DMS 273 treated with DMSO at 0.1 percent for 48 hours (cell line): Measurements from ENCODE around the gene CAPZB.

ENCODE experiments used
- DNase-seq: peaks from one replicate; lab custom pipeline; 2025; lab: John Stamatoyannopoulos, UW

The CAPZB gene

DNA sequence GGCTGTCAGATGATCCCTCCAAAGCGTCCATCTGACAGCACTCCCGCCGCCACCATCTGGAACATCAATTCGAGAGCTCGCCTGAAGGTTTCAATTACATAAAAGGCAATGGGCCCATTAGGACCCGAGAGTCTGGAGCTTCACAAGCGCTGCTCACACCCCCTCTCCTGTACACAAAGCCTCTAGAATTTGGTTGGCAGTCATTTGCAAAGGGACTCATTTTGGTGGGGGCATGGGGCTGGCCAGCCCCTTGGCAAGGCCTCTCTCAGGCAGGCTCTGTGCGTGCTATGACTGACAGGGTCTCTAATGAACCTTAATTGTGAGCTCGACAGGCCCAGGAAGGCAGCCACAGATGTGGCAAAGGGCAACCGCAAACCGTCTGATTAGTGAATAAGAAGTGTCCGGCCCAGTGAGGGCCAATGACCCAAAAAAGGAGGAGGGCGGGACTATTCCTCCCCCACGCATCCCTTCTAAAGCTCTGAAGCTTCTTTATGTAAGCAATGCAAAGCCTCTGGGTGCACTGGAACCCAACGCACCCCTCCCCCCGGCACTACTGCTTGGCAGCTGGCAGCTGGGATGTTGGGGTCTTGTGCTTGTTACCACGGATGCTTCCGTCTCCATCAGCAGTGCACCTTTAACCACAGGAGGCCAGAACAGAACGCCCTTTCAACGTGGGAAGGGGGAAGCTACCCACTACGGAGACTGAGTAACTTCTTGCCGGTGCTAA is 79.4 kb downstream of the CAPZB start:
- DNase-seq, result peak; percentile 94

DNA sequence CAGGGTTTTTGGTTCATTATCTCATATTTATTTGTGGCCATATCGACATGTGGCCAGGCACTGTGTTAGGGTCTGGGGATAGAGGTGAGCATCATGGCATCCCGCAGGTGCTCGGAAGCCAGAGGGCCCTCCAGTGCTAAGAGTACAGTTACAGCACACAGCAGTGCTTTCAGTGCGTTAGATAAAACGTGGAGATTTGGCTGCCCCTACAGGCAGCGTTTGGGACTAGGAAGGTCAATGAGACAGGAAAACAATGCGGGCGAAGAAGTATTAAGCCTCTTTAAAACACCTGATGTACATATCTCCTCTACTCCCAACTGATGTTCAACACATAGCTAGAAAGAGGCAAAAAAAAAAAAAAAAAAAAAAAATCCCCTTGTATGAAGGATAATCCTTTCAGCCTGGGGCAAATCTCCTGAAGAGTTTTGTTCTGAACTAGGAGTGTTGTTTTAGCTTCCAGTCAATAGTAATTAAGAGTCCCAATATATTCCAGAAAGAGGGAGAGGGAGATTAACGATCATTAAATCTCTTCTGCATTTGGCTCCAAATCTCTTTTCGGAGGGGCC is 80.1 kb downstream of the CAPZB start:
- no peak for DNase-seq

DNA sequence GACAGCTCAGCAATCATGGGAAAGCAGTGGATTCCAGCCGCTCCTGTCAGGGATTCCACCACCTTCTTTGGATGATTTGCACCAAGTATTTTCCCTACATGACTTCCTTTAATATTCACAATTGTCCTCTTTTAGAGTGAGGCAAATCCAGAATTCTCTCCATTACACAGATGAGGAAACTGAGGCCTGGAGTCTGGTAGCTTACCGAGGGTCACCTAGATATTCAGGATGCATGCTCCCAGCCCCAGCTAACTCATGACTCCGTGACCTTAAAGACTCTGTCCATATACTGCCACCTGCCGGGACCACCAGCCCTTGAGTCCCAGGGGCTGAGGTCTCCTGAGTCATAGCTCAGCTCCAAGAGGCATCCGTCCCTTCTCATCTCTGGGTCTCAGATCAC is 80.6 kb downstream of the CAPZB start:
- DNase-seq, result no peak

DNA sequence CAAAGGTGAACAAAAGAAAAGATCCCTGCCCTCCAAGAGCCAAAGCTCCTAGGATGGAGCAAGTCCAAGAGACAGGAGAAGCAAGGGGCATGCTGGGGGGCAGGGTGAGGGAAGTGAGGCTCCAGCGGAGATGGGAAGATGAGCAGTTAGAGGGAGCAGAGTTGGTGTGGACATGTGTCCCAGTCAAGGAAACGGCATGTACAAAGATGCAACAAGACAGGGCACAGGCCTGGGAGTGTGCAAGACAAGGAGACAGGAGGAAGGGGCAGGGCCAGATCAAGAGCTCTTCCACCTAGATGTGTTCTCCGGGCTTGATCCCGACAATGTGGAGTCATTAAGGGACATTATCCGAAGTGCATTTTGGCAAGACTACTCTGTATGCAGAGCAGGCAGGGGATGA is 82.1 kb downstream of the CAPZB start:
- no peak for DNase-seq

DNA sequence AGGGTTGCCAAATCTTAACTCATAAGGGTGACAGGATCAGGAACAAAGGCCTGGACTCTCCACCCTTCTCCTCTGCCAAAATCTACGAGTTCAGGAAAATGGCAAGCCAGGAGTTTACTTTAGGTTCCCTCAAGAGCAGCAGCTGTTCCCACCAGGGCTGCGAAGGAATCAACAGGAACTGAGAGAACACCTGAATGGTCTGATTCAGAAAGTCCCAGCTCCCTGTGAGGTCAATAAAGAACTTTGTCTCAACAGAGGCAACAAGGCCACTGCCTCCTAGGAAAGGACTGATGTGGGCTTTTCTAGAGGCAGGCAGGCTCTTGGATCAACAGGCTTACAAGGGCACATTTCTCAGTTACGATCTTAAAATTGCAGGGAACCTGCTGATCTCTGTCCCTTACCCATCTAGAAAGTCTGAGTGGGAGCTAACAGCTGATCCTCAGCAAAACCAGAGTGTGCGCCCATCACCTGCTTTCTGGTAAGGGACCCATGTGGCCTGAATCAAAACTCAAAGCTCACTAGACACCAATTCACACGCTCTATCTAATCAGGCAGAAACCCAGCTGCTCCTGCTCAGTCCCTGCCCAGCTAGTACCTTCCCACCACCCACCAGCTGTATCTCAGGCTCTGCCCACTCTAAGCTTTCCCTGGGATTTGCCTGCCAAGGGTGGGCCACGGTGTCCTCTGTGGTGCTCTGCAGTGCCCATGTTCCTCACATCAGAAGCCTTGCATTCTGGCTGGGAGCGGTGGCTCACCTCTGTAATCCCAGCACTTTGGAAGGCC is 83.1 kb downstream of the CAPZB start:
- DNase-seq, result no peak

DNA sequence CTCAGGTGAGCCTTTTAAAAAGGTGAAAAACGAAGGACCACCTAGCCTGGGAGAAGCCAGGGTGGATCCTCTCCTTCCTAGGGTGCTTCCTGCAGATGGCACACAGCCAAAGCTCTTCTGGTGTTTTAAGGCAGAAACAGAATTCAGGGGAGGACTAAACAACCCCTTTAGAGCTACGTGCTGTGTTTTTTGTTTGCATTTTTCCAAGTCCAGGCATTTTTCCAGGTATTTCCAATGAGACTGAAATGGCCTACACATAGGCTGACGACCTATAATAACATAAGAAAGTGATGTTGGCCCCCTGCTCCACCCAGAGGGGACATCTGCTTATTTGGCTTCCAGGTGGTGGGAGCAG is 83.8 kb downstream of the CAPZB start:
- DNase-seq, result no peak

DNA sequence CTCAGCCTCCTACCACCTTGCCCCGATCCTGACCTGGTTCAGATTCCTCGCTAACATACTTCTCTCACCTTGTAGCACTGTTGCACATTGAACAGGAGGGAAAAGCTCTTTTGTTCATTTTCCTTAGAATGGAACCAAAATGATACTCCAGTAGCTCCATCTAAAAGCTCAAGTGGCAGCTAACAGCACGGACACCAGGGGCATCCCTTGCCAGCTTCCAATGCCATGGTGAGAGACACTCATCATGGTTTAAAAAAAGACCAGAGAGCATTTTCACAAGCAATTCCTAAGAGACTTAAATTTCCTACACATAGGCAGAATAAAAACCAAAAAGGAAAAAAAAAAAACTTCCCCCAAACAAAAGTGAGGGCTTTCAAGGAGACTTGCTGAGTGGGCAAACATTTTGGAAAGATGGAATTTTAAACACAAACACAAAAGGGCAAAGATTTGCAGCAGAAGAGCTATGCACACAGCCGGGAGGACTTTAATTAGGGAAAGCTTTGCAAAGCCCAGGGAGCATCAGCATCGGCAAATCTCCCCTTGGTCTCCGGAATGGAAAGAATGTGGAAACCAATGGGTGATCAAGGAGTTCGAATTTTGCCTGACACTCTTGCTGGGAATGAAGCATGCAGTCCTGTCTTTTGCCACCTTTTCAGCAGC is 84.3 kb downstream of the CAPZB start:
- DNase-seq, result no peak

DNA sequence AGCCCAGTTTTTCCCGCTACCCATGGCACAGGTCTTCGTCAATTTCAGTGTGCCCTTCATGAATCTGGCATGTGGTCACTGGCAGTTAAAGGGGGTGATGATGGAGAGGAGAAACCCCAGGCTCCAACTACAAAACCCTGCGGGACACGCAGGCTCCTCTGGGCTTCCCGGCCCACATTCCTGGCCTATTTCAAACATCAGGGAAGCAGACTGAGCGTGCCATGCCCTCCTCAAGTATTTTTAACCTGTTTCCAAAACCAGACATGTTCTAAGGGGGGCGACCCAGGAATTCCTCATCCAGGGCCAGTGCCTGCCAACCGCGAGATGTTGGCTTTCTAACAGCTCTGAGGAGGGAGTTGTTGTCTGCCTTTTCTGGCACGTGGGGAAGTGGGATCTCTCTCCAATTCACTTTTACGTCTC is 85.1 kb downstream of the CAPZB start:
- DNase-seq, result no peak

DNA sequence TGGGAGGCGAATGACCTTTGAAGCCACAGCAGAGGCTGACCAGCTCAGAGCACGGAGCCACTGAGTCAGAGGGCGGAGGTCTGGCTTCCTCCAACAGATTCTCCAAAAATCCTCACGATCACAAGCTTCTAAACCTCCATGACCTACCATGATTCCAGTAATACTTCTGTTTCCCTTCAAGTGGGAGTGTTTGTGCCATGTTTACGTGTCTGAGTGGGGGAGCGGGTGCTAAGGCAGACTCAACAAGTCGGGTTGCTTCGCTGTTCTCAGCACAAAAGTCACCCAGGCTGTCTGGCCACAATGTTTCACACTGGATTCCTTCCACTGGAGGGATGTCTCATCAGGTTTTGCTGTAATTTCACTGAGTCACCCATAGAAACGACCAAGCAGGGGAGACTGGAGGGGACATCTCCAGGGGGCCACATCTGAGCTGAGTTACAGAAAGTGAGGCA is 87.0 kb downstream of the CAPZB start:
- no peak for DNase-seq

DNA sequence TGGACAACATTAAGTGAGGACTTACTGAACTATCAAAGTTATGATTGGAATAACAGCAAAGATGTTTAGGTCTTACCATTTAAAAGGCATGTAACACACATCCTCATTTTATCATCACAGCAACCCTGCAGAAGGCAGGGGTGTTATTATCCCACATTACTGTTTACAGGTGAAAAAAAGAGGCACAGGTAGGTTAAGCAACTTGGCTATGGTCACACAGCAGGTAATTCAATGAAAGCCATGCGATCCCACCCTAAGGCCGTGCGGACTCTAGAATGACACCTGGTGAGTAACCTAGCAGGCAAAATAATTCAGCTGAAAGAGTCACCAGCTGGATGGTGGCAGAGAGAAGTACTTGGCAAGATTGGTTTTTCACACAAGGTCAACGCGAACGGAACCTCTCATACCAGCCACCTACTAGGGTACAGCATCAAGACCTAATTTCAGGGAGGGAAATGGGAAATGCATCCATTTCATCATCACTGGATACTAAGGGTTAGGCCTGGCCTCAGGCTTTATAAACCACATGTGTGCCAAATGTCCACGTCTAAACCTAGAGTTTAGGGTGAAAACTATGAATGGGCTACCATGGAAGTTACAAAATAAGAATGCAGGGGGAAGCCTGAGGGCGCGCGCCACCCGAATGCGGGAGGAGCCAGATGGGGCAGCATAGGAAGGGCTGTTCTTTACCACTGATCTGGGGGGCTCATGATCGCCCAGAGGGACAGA is 88.0 kb downstream of the CAPZB start:
- DNase-seq, result no peak

DNA sequence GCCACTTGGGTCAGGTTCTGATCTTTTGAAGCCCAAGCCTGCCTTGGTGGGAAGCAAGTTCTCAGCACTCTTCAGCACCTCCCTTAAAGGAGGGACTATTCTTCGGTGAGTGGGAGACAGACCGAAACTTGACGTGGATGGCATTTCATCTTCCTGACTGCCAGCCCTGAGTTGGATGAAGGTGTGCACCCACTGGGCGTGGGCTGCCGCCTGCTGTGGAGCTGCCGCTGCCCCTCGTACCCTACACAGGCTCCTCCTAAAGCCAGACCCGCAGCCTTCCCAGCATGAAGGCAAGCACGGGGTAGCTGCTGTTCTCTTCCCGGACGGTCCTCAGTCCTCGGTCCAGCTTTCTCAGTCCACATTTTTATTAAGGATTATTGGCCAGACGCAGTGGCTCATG is 89.1 kb downstream of the CAPZB start:
- no peak for DNase-seq

DNA sequence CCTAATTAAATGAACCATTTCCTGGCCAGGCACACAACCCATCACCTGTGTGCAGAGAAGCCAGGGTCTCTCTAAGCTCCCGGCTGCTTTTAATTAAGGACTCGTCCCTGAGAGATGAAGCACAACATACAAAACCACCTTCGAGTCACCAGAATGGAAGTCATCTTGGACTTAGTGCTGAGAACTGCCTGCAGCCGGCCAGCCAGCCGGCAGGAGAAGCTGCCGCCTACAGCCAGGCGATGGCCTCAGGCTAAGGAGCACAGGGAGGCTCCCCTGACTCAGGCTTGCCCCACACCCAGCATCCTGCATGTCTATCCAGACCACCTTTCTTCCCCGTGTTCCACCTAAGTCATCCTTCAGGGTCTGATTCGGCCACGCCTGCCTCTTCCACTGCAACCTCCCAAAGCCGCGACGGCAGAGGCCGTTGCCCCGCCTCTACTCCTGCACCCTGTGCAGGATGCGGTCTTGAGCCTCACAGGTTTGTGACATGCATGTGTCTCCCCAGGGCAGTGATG is 89.6 kb downstream of the CAPZB start:
- no peak for DNase-seq

DNA sequence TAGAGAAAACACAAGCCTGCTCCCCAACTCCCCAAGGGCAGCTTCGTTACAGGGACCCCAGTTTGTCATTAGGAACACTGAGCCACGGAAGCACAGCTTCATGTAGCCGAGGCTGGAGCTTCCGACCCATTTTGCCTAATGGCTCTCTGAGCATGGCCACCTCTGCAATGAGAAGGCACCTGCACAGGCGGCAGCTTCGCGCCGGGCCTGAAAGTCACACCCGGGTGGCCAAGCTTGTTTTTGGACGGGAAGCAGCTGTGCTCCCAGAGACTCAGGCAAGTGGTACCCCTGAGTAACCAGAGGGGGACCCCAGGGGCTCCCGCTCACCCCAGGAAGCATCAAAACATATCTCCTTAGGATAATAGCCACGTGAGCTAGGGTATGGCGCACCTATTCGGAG is 92.3 kb downstream of the CAPZB start:
- DNase-seq, result no peak

DNA sequence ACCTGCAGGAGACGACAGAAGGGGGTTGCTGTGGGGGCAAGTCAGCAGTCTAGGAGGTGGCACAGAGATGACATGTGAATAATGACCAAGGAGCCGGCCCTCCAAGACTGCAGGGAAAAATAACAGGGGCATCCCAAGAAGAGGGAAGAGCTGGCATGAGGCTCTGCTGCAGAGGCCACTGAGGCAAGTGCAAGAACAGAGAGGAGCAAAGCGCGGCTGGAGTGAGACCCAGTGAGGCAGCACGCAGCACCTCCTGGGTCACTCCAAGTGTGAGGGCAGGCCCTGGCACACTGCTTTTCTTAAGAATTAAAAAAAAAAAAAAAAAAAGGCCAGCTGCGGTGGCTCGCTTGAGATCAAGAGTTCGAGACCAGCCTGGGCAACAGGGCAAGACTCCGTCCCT is 93.1 kb downstream of the CAPZB start:
- DNase-seq, result no peak

DNA sequence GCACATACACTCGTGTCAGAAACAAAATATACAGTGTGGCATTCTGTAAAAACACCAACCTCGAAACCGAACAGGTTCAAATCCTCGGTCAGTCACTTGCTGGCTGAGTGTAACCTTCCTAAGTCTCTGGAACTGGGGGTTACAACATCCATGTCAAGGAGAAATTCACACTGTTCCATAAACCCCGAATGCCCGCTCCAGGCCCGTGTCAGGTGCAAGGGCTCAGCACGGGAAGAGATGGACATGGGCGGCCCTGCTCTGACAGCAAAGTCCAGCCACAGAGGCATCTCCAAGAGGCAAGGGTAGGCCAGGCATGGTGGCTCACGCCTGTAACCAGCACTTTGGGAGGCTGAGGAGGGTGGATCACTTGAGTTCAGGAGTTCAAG is 93.8 kb downstream of the CAPZB start:
- DNase-seq, result no peak

DNA sequence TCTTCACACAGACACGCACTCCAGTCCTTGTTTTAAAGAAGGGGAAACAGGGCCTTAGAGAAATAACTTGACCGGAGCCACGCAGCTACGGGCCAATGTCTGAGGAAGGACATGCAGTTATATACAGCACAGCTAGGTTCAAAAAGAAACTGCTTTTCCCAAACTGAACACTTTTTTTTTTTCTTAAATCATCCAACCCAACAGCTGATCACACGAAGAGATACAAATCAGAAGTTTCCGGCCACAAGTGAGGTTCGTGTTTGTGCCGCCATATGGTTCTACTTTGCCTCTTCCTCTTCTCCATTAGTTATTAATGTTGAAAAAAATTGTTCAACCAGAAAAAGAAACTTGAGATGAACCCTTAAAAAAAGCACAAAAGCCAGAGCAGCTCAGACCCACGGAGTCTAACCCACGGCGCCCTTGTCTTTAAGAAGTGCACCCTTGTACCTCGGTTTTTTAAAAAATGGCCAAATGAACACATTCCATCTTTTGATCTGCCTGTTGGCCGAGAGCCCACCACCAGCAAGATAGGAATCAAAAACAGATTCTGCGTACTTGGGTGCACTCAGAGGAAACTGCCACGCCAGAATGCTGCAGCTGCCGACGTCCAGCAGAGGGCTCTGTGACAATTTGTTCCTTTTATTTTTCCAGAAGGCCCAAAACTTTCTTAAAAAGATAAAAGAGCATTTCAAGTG is 94.3 kb downstream of the CAPZB start:
- DNase-seq, result peak; percentile 7

DNA sequence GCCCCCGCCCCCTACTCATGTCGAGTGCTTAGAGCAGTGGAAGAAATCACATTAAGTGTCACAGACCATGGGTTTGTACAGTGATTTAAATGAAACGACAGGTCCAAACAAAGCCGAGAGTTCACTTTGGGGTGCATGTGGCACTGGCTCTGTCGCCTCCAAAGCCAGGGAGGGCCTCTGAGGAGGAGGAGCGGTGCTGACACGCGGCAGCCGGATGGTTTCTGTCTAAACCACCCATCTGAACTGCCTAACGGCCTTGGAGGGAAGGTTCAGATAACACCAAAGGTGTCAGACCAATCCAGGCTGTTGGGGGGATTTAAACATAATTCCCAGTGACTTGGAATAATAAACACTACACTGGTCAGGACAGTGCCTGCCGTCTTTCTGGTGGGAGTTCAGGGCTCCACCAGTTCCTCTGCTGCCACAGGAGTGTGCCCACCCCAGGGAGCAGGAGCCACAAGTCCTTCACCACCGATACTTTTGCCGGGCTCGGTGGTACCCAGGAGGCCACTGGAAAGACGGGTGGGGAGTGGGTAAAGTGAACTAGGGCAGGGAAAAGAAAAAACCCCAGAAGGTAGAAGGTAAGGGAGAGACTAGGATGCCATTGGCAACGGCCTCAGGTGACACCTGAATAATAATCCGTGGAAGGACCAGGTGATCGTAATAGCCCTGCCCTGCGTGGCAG is 95.0 kb downstream of the CAPZB start:
- no peak for DNase-seq

DNA sequence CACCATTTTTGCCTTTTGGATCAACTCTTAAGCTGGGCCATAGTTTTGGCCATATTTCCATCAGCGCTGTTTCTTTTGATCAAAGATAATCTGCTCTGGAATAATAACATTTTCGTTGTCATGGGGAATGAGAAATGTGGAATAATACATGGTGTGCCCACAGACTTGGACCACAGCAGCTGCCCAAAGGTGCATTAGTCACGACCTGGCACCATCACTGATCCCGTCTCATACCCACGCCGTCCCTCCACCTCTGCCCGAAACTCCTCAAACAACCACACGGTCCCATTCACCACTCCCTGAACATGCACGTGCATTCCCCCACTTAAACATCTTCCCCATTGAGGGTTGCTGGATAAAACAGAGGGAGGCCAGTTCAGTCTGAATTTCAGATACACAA is 96.4 kb downstream of the CAPZB start:
- no peak for DNase-seq

DNA sequence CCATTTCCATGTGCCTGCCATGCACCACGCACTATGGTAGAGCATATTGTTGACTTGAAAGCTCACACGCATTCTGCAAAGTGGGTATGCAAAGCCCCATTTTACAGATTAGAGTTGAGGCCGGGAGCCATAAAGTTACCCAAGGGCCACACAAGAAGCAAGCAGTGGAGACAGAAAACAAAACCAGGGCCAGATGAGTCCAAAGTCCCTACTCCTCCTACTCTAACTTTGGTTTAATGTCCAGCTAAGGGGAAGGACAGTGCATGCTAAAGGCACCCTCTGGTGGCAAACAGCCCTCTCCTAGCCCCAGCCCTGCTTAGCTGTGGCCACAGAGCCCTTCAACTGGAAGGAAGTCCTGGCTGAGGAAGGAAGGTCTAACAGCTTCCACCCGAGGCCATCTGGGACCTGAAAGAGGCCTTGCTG is 98.3 kb downstream of the CAPZB start:
- DNase-seq, result no peak

DNA sequence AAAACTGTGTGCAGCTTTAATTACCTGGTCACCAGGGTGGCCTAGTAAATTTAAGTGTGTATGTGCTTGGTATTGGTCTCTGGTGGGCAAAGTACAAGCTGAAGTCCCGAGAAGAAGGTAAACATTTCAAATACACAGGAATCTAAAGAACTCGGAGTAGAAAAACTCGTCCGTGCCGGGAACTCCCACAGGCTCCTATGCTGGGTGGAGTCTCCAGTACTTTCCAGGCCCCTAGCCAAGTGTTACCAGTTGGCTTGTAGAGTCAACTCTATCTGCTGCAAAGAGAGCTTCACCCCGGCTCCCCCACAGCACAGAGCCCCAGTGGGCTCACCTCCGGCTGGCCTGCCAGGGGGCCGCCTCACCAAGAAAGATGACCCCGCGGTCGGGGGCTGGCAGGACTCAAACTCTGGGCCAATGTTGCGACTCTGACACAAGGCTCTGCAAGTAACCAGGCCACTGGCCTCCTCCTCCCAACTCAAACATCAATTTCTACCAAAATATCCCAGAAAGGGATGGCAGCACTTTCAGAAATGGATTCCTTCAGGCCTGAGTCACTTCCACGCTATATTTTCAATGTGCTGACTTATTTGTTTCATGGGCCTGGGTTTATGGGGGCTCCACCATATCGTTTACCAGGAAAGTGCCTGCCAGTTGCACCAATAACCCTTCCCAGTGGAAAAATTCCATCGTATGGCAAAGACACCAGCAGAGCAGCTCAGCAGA is 99.3 kb downstream of the CAPZB start:
- no peak for DNase-seq
